GM19023 (cell line): ENCODE data around the gene COQ8A.
A peak's percentile ranks its signal among the peaks of the same experiment; 100 is the strongest.
"Not testable (repeated sequence)": the region's sequence is repeated elsewhere in the genome, so short reads cannot be mapped to it uniquely, and the experiment has no call there.

Experiments
- ATAC-seq: cut with Tn5 transposase; IDR thresholded peaks from one replicate; pipeline ENCODE4 v1.9.1; 2021; ENCODE audit warnings: mild to moderate bottlenecking, moderate library complexity; ENCODE audit not compliant: unreplicated experiment

The COQ8A gene

DNA sequence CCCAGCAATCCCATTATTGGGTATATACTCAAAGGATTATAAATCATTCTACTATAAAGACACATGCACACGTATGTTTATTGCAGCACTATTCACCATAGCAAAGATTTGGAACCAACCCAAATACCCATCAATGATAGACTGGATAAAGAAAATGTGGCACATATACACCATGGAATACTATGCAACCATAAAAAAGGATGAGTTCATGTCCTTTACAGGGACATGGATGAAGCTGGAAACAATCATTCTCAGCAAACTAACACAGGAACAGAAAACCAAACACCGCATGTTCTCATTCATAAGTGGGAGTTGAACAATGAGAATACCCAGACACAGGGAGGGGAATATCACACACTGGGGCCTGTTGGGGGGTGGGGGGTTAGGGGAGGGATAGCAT is 59.5 kb downstream of the COQ8A start:
- not testable (repeated sequence) for ATAC-seq

DNA sequence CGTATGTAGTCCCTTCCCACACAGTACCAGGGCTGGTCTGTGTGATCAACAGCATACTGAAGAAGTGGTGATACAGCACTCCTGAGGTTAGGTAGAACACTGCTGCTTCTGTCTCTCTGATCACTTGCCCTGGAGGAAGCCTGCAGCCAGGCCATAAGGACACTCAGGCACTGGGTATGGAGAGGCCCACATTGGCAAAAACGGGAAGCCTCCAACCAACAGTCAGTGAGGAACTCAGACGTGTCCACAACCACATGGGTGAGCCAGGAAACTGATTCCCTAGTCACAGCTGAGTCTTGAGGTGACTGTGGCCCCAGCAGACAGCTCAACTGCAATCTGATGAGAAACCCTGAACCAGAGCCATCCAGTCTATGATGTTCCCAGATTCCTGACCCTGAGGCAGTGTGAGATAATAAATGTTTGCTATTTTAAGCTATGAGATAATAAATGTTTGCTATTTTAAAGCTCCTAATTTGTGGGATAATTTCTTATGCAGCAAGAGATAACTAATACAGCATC is 62.5 kb downstream of the COQ8A start:
- no peak for ATAC-seq

DNA sequence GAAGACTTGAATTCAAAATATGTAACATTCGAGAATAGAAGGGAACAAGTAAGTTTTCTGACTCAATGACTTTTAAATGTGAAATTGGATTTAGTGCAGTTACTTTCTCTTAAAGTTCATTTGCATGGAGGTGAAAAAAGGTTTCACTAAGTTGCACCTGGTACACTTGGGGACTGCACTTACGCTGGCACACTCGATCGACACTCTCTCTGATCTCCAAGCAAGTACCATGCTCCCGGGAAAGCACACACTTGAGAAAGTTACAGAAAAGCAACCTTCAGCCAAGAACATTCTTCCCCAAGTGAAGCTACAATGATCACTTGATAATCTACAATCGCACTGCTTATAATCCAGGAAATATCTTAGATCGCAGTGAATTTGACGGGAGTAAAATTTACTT is 63.1 kb downstream of the COQ8A start:
- ATAC-seq, result no peak

DNA sequence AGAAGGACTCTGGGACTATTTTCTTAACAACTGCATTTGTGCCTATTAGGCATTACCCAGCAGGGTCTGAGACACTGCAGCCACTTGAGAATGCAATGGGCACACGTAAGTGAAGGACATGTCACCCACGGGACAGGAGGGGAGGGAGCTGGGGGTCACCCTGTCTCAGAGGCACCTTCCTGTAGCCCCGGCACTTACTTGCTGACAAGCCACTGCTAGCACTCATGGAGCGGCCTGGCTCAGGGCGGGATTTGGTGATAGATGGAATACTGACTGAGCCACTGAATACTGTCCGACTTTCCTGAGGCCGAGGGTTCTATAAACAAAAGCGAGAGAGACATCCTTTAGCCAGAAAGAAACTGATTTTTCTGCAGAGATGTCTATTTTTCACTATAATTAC is 64.7 kb downstream of the COQ8A start:
- no peak for ATAC-seq

DNA sequence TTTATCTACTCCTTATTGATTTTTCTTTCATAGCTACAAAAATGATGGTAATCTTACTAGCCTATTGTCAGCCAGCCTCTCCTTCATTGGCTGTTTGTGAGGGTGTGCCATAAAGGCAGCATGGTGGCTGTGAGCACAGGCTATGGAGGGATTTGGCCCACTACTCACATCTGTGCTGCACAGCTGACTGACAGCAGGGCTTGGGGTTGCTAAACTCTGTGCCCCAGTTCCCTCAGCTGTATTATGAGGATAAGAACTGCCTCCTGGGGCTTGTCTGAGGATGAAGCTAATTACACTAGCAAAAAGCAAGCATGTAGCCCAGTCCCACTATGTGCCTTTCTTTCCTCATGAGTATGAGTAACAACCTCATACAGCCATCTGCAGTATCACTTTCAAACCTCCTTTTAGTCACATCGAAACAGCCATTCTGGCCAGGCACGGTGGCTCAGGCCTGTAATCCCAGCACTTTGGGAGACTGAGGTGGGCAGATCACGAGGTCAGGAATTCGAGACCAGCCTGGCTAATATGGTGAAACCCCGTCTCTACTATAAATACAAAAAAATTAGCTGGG is 66.2 kb downstream of the COQ8A start:
- peak; percentile 60 for ATAC-seq

DNA sequence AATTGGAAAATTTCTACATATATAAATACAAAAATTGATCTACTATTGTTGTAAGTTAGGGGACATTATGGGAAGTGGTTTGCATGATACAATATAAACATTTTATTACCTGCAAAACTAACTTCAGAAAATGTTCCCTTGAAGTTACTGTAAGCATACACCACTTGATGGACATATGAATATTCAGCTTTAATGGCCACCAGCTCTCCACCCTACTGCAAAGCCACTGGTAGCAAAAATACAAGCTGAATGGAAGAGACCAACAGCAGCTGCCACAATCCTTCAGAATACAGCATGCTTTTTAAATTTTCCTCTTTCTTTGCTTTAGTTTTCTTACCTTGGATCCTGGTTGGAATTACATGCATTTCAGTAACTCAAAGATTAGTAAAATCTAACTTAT is 69.8 kb downstream of the COQ8A start:
- no peak for ATAC-seq

DNA sequence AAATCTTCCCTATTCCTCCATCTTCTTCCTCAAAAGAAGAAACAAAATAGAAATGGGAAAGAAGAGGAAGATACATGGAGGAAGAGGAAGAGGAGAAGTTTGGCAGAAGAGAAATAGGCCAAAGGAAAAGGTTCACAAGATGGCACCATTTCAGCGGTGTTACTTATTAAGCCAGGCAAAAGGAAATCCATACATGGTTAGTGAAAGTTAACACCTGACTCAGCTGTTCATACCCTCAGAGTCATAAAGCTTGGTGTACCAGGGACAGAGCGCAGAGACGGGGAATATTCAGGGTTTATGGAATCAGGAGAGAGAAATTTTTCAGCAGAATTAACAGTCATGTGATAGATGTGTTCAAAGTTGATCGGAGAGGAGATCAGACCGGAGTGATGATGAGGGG is 70.6 kb downstream of the COQ8A start:
- ATAC-seq, result no peak

DNA sequence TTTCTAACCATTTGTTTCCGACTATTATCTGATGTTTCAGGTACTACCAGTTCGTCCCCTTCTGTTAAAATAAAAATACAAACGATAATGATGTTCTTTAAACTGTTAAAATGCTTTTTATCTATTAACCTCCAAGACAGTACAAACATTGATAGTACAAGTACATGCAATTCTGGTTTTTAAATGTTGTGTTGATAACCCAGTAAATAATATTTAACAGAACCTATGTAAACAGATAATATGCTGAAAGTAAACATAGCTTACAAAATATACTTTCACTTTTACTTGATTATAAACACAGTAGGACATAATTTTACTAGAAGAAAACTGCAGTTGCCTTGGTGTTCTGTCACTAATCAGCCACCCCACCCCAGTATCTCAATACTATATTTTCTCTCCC is 76.9 kb downstream of the COQ8A start:
- no peak for ATAC-seq

DNA sequence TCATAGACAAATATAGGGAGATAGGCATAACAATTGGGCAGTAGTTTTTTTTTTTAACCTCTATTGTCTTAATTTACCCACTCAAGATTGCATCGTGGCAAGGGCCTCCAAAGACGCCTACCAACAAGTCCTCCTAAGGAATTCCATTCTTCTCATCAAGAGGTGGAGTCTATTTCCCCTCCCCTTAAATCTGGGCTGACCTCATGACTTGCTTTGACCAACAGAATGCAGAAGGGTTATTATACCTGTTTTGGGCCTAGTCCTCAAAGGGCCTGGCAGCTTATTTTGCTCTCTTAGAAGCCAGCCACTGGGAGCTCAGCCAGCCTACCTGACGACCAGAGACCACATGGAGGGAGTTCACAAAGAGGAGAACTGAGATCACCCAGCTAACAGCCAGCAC is 92.3 kb downstream of the COQ8A start:
- ATAC-seq, result no peak

DNA sequence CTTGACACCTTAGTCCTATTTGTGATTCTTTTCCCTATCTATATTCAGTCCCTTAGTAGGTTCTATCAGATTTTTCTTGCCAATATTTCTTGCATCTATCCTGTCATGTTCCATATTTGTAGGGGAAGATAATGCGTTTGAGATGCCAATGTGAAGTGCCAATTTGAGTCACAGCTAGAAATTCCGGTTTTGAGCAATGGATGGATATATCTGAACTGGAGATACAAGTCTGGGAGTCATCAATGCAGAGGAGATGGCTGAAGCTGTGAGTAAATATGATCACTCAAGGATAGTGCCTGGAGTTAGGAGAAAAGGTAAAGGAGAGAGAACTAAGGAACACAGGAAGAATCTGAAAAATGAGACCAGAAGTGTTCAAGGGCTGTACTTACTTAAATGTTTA is 93.8 kb downstream of the COQ8A start:
- ATAC-seq, result no peak

DNA sequence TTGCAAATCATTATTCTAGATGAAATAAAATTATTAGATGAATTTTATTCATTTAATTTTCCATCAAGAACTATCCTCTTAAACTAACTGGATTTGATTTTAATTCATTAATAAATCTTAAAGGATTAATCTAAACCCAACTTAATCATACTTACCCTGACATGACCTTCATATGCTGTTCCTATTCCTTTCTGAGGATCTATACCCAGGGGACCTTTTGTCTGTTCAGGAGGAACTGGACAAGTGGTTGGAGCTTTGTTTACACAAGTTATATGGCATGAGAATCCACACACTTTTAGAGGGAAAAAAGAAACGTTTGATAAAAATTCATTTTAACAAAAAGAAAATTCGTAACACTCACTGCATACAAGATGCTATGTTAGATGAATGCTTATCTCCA is 95.2 kb downstream of the COQ8A start:
- no peak for ATAC-seq

DNA sequence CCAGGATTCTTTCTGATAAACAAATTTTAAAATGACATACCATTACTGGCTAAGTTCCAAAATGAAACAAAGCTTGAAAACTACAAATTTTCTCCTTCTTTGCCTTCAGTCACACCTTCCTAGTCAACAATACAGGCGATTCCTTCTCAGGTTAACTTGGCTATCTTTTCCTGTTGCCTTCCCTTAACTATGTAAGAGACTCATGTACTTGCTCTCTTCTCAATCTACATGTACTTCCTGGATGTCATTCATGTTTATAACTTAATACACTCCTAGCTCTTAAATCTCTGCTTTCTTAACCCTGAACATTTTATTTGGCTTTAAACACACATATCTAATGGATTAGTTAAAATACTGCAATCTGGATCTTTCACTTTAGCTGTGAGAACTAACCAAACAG is 97.0 kb downstream of the COQ8A start:
- no peak for ATAC-seq
